ENCODE measurements around the gene DUSP1. TPM values are rescaled to one million over a fixed set of nuclear protein-coding genes. Genes with fewer than 3 reads are reported as not detected.

The DUSP1 gene
- total and polyA plus RNA-seq, 2 of the 13 experiments (the other 11 are each of a cell fraction or from before 2014, with no cell fraction given), result 27.1 to 55.5 TPM

GRCh38 chr5:172730981-172731679 lies 39.9 kb downstream of the DUSP1 start (continued):
- TF ChIP-seq, protein P1, sequence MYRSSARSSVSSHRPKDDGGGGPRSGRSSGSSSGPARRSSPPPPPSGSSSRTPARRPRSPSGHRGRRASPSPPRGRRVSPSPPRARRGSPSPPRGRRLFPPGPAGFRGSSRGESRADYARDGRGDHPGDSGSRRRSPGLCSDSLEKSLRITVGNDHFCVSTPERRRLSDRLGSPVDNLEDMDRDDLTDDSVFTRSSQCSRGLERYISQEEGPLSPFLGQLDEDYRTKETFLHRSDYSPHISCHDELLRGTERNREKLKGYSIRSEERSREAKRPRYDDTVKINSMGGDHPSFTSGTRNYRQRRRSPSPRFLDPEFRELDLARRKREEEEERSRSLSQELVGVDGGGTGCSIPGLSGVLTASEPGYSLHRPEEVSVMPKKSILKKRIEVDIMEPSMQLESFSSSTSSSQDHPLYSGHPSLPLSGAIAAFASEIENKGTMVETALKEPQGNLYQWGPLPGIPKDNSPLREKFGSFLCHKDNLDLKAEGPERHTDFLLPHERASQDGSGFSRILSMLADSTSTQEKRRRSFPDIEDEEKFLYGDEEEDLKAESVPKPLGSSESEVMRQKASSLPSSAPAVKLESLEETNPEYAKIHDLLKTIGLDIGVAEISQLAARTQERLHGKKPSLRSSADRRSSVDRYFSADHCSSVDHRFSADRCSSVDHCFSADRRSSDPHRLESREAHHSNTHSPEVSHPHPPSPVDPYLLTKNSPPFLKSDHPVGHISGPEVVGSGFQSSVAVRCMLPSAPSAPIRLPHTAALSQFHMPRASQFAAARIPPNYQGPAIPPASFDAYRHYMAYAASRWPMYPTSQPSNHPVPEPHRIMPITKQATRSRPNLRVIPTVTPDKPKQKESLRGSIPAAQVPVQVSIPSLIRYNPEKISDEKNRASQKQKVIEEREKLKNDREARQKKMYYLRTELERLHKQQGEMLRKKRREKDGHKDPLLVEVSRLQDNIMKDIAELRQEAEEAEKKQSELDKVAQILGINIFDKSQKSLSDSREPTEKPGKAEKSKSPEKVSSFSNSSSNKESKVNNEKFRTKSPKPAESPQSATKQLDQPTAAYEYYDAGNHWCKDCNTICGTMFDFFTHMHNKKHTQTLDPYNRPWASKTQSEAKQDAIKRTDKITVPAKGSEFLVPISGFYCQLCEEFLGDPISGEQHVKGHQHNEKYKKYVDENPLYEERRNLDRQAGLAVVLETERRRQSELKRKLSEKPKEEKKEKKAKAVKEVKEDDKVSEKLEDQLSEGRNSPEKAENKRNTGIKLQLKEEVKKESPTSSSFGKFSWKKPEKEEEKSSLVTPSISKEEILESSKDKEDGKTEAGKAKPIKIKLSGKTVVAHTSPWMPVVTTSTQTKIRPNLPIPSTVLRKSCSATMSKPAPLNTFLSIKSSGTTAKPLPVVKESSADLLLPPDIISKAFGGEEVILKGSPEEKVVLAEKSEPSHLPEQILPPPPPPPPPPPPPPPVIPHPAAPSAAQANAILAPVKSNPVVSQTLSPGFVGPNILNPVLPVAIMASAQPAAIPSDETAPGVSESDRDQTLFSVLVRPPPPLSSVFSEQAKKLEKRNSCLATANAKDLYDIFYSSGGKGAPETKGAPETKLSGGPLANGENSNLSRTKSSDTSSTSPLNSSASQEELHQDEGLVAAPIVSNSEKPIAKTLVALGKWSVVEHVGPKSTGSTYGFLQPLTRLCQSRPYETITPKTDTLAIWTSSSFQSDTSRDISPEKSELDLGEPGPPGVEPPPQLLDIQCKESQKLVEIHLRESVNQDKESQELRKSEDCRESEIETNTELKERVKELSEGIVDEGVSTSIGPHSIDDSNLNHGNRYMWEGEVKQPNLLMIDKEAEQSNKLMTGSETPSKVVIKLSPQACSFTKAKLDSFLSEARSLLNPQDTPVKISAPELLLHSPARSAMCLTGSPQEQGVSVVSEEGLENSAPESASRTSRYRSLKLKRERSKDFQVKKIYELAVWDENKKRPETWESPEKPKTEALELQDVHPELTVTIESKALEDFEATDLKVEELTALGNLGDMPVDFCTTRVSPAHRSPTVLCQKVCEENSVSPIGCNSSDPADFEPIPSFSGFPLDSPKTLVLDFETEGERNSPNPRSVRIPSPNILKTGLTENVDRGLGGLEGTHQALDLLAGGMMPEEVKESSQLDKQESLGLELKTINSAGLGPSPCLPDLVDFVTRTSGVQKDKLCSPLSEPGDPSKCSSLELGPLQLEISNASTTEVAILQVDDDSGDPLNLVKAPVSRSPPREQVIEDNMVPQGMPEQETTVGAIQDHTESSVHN (CRISPR knock-in tag; IDR thresholded peaks at IDR 0.05), result 0 out of 2 replicates have a peak, but pooled peaks have one; percentile 45
- peak; percentile 94; the same call in 1 of the 2 replicates for TF ChIP-seq ZNF790 (CRISPR knock-in tag; IDR thresholded peaks at IDR 0.05; ENCODE audit: borderline replicate concordance)
- TF ChIP-seq ZNF441 (CRISPR knock-in tag; IDR thresholded peaks at IDR 0.05; ENCODE audit: borderline replicate concordance), result peak; percentile 98
- TF ChIP-seq ZNF672 (CRISPR knock-in tag; IDR thresholded peaks at IDR 0.05), result no peak
- peak; percentile 15; the same call in 1 of the 2 replicates for TF ChIP-seq RERE (CRISPR knock-in tag; IDR thresholded peaks at IDR 0.05; ENCODE audit: low read depth)
- TF ChIP-seq TRIM22 (IDR thresholded peaks at IDR 0.05), result no peak
- TF ChIP-seq KLF15 (CRISPR knock-in tag; IDR thresholded peaks at IDR 0.05; ENCODE audit: borderline replicate concordance), result no peak
- TF ChIP-seq ZNF496 (CRISPR knock-in tag; IDR thresholded peaks at IDR 0.05; ENCODE audit: insufficient replicate concordance), result no peak
- TF ChIP-seq ZNF7 (CRISPR knock-in tag; IDR thresholded peaks at IDR 0.05), result no peak; the same call in 1 of the 2 replicates
- TF ChIP-seq STAG1 (CRISPR knock-in tag; IDR thresholded peaks at IDR 0.05), result peak; percentile 20; the same call in 1 of the 2 replicates
- TF ChIP-seq ZNF101 (CRISPR knock-in tag; IDR thresholded peaks at IDR 0.05; ENCODE audit: borderline replicate concordance, low read depth), result no peak
- TF ChIP-seq ZNF616 (CRISPR knock-in tag; IDR thresholded peaks at IDR 0.05; ENCODE audit: low read depth), result peak; percentile 95; the same call in 1 of the 2 replicates
